ENCODE measurements around the gene USP3. TPM values are rescaled to one million over a fixed set of nuclear protein-coding genes. Genes with fewer than 3 reads are reported as not detected.

Gene USP3
- total and polyA plus RNA-seq, 2 of the 4 experiments (the other 2 are of a cell fraction) = 17.3 to 52.3 TPM

DNA sequence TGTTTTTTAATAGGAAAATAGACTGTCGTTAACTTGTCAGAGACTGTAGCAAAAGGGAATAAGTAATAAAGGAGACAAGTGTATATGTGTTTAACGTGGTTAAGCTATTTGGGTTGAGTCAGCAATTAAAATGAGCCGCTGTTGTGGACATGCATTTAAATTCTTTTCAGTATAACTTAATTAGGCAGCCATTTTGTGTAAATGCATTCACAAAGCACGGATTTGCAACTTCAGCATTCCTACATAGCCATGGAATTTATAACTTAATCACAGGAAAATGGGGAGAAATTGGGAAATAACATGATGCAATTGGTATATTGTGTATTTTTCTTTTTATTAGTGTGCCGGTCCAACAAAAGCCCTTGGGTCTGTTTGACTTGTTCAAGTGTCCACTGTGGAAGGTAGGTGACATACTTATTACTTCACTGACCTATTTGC lies 27.9 kb downstream of the USP3 start:
- CTCF ChIA-PET = interaction anchor here (0.9 kb wide), 1 partner anchor 18 kb away, joined by 3 read pairs; no protein-coding TSS in a partner anchor
- no peak for ATAC-seq (ENCODE audit: low read depth)
- H3K23ac ChIP-seq (ENCODE audit: low read depth, low read length) = no peak overlapping the region; the same call in 1 of the 2 replicates

More for the DNA sequence above, 27.9 kb downstream of the USP3 start:
- Histone ChIP-seq H3K4me2 (ENCODE audit: low read depth, low read length) (peak overlapping the region; percentile 27; the same call in 1 of the 2 replicates), H3K18ac (ENCODE audit: low read depth, low read length) (no peak overlapping the region), H2AFZ (replicated peaks; ENCODE audit: low read length, poor library complexity) (no peak overlapping the region), H2AK5ac (ENCODE audit: low read depth, low read length) (no peak overlapping the region), H4K20me1 (ENCODE audit: insufficient read depth, low read length) (peaks cover 38% of the 10 kb centered on the region), H3K79me1 (ENCODE audit: low read depth in 1 of 2, low read length in 2 of 2) (peaks cover 28 to 66% of the 10 kb centered on the region in 2 experiments), H3K56ac (ENCODE audit: extremely low read depth, insufficient read depth, low read length) (no peak overlapping the region), H4K91ac (ENCODE audit: insufficient read depth, low read depth, low read length) (no peak overlapping the region), H3K4ac (ENCODE audit: low read depth, low read length) (no peak overlapping the region), H2BK15ac (ENCODE audit: low read depth, low read length) (no peak overlapping the region), H2BK5ac (ENCODE audit: low read depth, low read length, poor library complexity, severe bottlenecking) (no peak overlapping the region), H2AK9ac (replicated peaks; ENCODE audit: low read depth, low read length, poor library complexity) (no peak overlapping the region), H4K5ac (ENCODE audit: low read depth, low read length) (no peak overlapping the region), H3K9ac (ENCODE audit: low read depth, low read length) (no peak overlapping the region), H3K9me1 (ENCODE audit: insufficient read depth, low read length) (peaks cover 12% of the 10 kb centered on the region), H2BK120ac (ENCODE audit: low read depth, low read length) (no peak overlapping the region), H4K8ac (ENCODE audit: low read depth in 2 of 2, low read length in 2 of 2) (no peak overlapping the region), H3K4me1 (ENCODE audit: control insufficient read depth, insufficient read depth, low read length) (peaks cover 6% of the 10 kb centered on the region), H3K27ac (ENCODE audit: insufficient read depth, low read length) (no peak overlapping the region), H3K9me3 (ENCODE audit: control insufficient read depth, insufficient read depth, low read length) (no peaks in the 10 kb centered on the region), H3K14ac (replicated peaks; ENCODE audit: low read depth, low read length) (no peak overlapping the region), H3K4me3 (ENCODE audit: insufficient read depth, low read depth, low read length) (no peak overlapping the region), H3K27me3 (ENCODE audit: control insufficient read depth, insufficient read depth, low read length) (no peaks in the 10 kb centered on the region), H2BK20ac (ENCODE audit: low read depth, low read length) (no peak overlapping the region), H3K36me3 (ENCODE audit: control insufficient read depth, insufficient read depth, low read length) (no peaks in the 10 kb centered on the region; the same call in 1 of the 2 replicates)
- in situ Hi-C loops (cut with MboI; ENCODE audit: low sequenced_read_pairs) (no loop called here), intact Hi-C loops (cut with micrococcal nuclease) (no loop called here), dilution Hi-C loops (cut with HindIII; ENCODE audit: low sequenced_read_pairs, unreplicated experiment) (no loop called here)
- no TSS peak for BruUV-seq (replicated peaks)
- DNase-seq = peak; percentile 38
- no peak for TF ChIP-seq RAD21 (IDR thresholded peaks at IDR 0.05; ENCODE audit: low read length)
- TF ChIP-seq CEBPB (IDR thresholded peaks at IDR 0.05; ENCODE audit: low read depth, low read length) = peak; percentile 78
- no peak for TF ChIP-seq CTCF (conservative IDR thresholded peaks at IDR 0.05; ENCODE audit: low read depth, low read length)
- no peak for TF ChIP-seq NFE2L2 (IDR thresholded peaks at IDR 0.05; ENCODE audit: low read depth, low read length)
- TF ChIP-seq RCOR1 (IDR thresholded peaks at IDR 0.05; ENCODE audit: insufficient replicate concordance, low read length) = no peak
- TF ChIP-seq POLR2A (IDR thresholded peaks at IDR 0.05; ENCODE audit: low read depth, low read length) = no peak
- peak; percentile 90 for TF ChIP-seq MAFK (IDR thresholded peaks at IDR 0.05; ENCODE audit: low read depth, low read length)
- TF ChIP-seq CHD1 (IDR thresholded peaks at IDR 0.05; ENCODE audit: low read depth, low read length) = no peak
- TF ChIP-seq MXI1 (IDR thresholded peaks at IDR 0.05; ENCODE audit: borderline replicate concordance, low read depth, low read length) = no peak
- TF ChIP-seq MAZ (IDR thresholded peaks at IDR 0.05; ENCODE audit: borderline replicate concordance, low read depth, low read length) = no peak
- no CpG with 5 or more reads among the region's 5 CpGs for WGBS, 2 experiments (ENCODE audit: extremely low coverage in 2 of 2, insufficient read length in 1 of 2)
- POLR2A ChIA-PET (ENCODE audit: unreplicated experiment) = no interaction called here
